ENCODE data around the gene ZNF263. TPM values are rescaled to one million over a fixed set of nuclear protein-coding genes. Genes with fewer than 3 reads are reported as not detected.

Gene ZNF263
- total RNA-seq, result 10 to 100 TPM; 23.3 to 66.7 (median 36.2) TPM

DNA sequence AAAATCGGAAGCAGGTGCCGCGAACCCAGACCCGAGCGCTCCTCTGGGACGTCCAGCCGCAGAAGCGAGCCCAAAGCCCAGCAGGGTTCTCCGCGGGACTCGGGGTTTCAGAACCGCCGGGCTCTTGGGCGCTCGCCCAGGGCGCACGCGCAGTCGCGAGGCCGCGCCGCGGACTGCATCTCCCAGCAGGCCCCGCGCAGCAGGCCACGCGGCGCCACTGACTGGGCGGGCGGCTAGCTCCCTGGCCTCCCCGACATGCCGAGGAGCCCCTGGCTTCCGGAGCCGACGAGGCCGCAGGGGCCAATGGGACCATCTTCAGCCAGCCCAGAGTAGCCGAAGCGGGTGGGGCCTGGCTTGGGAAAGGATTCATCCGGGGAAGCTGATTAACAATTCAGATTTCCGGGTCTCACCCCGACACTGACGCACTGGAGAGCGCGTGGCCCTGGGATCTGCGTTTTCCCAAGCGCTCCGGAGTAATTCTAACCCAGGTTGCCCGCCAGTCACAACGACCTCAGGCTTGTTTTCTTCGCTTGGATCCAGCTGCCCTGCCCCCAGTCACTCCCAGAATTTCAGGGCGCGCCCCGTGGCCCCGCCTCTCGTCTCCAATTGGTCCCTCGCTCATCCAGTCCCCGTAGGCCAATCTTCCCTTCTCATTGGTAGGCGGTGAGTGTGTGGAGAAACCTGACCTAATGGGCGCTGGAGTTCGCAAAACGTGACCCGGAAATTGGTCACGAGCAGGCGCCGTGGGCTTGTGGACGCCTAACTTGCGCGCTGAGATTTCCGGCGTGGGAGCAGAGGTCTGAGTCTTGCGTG is at the start of gene ZNF263:
ZNF263 (plus strand) TSS at position 762 of the 813 bp plus-strand sequence. CDS start 328 bp downstream, outside the sequence.
- ATAC-seq (ENCODE audit: low FRiP score) (peak; percentile 96), DNase-seq (ENCODE audit: low spot score) (peak; percentile 80)
- TF ChIP-seq, protein P1, sequence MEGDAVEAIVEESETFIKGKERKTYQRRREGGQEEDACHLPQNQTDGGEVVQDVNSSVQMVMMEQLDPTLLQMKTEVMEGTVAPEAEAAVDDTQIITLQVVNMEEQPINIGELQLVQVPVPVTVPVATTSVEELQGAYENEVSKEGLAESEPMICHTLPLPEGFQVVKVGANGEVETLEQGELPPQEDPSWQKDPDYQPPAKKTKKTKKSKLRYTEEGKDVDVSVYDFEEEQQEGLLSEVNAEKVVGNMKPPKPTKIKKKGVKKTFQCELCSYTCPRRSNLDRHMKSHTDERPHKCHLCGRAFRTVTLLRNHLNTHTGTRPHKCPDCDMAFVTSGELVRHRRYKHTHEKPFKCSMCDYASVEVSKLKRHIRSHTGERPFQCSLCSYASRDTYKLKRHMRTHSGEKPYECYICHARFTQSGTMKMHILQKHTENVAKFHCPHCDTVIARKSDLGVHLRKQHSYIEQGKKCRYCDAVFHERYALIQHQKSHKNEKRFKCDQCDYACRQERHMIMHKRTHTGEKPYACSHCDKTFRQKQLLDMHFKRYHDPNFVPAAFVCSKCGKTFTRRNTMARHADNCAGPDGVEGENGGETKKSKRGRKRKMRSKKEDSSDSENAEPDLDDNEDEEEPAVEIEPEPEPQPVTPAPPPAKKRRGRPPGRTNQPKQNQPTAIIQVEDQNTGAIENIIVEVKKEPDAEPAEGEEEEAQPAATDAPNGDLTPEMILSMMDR (IDR thresholded peaks at IDR 0.05), result no peak

DNA sequence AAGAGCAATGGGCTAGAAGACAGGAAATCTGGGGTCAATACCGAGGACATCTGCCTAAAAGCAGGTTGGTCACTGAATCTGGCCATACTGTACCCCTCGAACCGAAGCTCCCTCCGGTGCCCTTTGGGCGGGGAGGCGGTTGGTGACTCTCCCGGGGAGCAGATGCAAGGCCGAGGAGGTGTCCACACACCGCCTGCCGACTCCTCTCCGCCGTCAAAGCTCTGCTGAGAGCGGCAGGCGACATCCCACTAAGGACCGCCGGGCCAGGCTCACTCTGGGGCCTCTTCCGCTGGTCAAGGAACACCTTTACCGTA is 48.8 kb upstream of the ZNF263 start:
- no peak for DNase-seq (ENCODE audit: low spot score)
- no peak for ATAC-seq (ENCODE audit: low FRiP score)
- TF ChIP-seq, protein P1 (IDR thresholded peaks at IDR 0.05), result no peak

DNA sequence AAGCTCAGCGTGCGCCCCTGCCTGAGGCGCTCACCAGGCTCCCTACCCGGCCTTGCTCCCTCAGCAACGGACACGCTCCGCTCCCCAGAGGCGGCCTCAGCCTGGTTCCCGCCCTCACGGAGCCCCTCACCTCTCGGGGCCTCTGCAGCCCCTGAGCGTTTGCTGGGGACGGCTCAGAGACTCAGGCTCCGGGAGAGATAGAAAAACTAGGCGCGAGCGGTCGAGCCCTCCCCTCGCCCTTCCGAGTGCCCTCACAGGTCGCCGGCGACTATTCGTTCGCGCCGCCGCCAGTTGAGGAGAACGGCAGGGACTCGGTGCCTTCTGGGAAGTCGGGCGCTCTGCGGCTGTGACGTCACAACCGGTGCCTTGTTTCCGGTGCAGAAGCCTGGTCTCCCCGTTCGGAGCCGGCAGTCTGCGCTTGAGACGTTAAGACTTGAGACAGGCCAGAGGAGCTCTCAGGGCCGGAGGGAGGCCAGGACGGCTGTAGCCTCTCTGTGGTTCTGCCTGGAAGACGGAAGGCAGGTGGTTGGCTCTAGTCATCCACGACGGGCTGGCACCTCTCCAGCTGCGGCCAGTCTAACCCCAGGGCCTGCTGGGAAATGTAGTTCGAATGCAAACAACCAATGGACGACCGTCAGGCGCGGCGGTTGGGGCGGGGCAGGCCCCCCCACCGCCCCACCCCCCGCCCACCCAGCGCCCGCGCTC is 48.3 kb upstream of the ZNF263 start, which contains the start of gene ZNF200:
ZNF200 (minus strand) TSS at position 302 of the 705 bp plus-strand sequence. CDS start 1,403 bp downstream, outside the sequence.
- ATAC-seq (ENCODE audit: low FRiP score), result peak; percentile 99
- peak; percentile 89 for DNase-seq (ENCODE audit: low spot score)
- TF ChIP-seq, protein P1 (IDR thresholded peaks at IDR 0.05), result no peak

DNA sequence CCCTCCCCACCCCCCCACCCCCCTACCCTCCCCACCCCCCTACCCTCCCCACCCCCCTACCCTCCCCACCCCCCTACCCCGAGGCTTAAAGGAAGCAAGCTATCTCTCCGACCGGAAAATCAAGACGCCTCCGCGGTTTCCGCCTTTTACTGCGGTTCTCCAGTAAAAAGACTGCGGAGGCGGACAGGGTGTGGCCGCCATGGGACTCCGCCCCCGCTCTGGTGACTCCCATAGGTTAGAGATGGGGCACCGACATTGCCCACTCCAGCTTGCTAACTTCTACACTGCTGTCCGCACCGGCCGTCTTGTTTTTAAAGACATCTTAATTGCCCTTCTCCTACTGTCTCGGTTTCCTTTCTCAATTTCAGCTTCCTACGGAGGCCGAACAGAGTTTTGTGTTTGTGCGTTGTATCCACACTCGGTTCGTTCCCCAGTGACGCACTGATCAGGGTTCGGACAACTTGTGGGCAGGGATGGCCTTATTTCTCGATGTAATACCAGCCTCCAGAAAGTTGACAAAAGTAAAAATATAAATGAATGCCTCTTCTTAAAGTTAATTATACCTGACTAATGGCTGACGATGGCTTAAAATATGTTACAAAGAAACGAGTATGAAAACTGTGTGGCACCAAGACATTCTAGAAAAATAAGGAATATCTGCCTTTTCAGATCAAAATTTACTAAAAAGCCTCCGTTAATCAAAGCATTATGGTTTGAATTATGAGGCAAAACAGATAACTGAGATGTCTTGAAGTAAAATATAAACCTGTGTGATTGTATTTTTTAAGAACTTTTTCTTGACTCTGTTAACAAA is 47.2 kb upstream of the ZNF263 start:
- no peak for ATAC-seq (ENCODE audit: low FRiP score)
- no peak for DNase-seq (ENCODE audit: low spot score)
- TF ChIP-seq, protein P1 (IDR thresholded peaks at IDR 0.05), result no peak

DNA sequence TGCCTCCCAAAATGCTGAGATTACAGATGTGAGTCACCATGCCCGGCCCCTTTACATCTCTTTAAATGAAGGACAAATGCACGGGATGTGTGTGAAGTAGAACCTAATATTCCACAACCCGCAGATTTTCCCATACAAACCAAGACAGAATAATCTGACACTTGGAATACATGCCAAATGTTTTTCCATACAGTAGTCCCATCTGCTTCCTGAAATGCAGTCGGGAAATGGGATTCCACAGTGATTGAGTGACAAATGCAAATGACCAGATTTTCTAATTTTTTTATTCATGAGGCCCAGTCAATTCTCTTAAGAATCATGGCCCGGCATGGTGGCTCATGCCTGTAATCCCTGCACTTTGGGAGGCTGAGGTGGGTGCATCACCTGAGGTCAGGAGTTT is 41.5 kb upstream of the ZNF263 start:
- DNase-seq (ENCODE audit: low spot score), result no peak
- TF ChIP-seq, protein P1 (IDR thresholded peaks at IDR 0.05), result no peak
- ATAC-seq (ENCODE audit: low FRiP score), result no peak

DNA sequence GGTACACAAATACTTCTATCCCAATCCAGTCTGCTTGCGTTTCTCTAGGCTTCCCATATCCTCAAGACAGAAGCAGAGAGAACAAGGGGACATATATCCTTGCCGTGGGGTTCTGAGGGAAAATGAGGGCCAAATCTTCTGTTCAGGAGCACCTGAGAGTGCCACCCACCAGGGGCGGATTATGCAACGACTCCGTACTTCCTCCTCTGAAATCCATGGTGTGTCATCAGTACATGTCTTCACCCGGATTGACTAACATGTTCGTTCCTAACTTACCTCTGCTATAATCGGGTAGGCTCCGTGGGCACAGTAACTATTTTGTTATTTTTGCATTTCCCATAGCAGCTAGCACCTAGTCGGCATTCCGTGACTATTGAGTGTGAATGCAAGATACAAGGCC is 40.6 kb upstream of the ZNF263 start:
- ATAC-seq (ENCODE audit: low FRiP score) (no peak), DNase-seq (ENCODE audit: low spot score) (no peak)
- TF ChIP-seq, protein P1 (IDR thresholded peaks at IDR 0.05), result no peak
